Measurements from ENCODE around the gene TNRC6C. TPM values are rescaled to one million over a fixed set of nuclear protein-coding genes. Genes with fewer than 3 reads are reported as not detected.
"Not testable (repeated sequence)": the region's sequence is repeated elsewhere in the genome, so short reads cannot be mapped to it uniquely, and the experiment has no call there.

TNRC6C gene
- polyA plus RNA-seq, 1 donor (not counting 4 experiments of a cell fraction or from before 2014, with no cell fraction given), result 0.34 TPM

GRCh38 chr17:77974396-77974795 lies 15.9 kb downstream of the TNRC6C start:
- no peak for FAIRE-seq

GRCh38 chr17:77982430-77982829 lies 23.9 kb downstream of the TNRC6C start:
- H3K4me1 ChIP-seq (ENCODE audit: control insufficient read depth, extremely low read depth, insufficient read depth, low read length); H4K20me1 ChIP-seq (ENCODE audit: control insufficient read depth, extremely low read depth, insufficient read depth, low read length); dilution Hi-C loops (cut with MboI; ENCODE audit: extremely low pct_ligation_motif_present, low sequenced_read_pairs); H2AFZ ChIP-seq (ENCODE audit: control insufficient read depth, low read length); H3K9ac ChIP-seq (ENCODE audit: control insufficient read depth, extremely low read depth, insufficient read depth, low read length); H3K4me3 ChIP-seq (ENCODE audit: control insufficient read depth in 2 of 3, extremely low read depth in 1 of 3, insufficient read depth in 2 of 3, low read depth in 1 of 3, low read length in 3 of 3); H3K36me3 ChIP-seq (ENCODE audit: control insufficient read depth in 2 of 2, extremely low read depth in 1 of 2, insufficient read depth in 2 of 2, low read length in 2 of 2); H3K4me2 ChIP-seq (ENCODE audit: control insufficient read depth, extremely low read depth, insufficient read depth, low read depth, low read length); H3K27me3 ChIP-seq (ENCODE audit: control insufficient read depth, extremely low read depth, insufficient read depth, low read length); H3K79me2 ChIP-seq (ENCODE audit: control insufficient read depth, insufficient read depth, low read length); H3K9me1 ChIP-seq (ENCODE audit: control insufficient read depth, extremely low read depth, insufficient read depth, low read length); DNase-seq (ENCODE audit: low read depth, low spot score); H3K27ac ChIP-seq (ENCODE audit: control insufficient read depth, insufficient read depth, low read length); H3K9me3 ChIP-seq (ENCODE audit: control insufficient read depth, low read depth, low read length); FAIRE-seq: not testable (repeated sequence)

More at GRCh38 chr17:77974396-77974795, 15.9 kb downstream of the TNRC6C start:
- H4K20me1 ChIP-seq (ENCODE audit: control insufficient read depth, extremely low read depth, insufficient read depth, low read length), result no peaks in the 10 kb centered on the region
- H3K4me1 ChIP-seq (ENCODE audit: control insufficient read depth, extremely low read depth, insufficient read depth, low read length), result no peaks in the 10 kb centered on the region
- H3K27me3 ChIP-seq (ENCODE audit: control insufficient read depth, extremely low read depth, insufficient read depth, low read length), result no peaks in the 10 kb centered on the region
- dilution Hi-C loops (cut with MboI; ENCODE audit: extremely low pct_ligation_motif_present, low sequenced_read_pairs), result no loop called here
- no peaks in the 10 kb centered on the region for H3K36me3 ChIP-seq (ENCODE audit: control insufficient read depth in 2 of 2, extremely low read depth in 1 of 2, insufficient read depth in 2 of 2, low read length in 2 of 2)
- no peak overlapping the region for H3K27ac ChIP-seq (ENCODE audit: control insufficient read depth, insufficient read depth, low read length)
- H3K9ac ChIP-seq (ENCODE audit: control insufficient read depth, extremely low read depth, insufficient read depth, low read length), result no peak overlapping the region
- no peaks in the 10 kb centered on the region for H3K9me3 ChIP-seq (ENCODE audit: control insufficient read depth, low read depth, low read length)
- no peak overlapping the region for H3K4me3 ChIP-seq (ENCODE audit: control insufficient read depth in 2 of 3, extremely low read depth in 1 of 3, insufficient read depth in 2 of 3, low read depth in 1 of 3, low read length in 3 of 3)
- no peak overlapping the region for H2AFZ ChIP-seq (ENCODE audit: control insufficient read depth, low read length)
- no peaks in the 10 kb centered on the region for H3K79me2 ChIP-seq (ENCODE audit: control insufficient read depth, insufficient read depth, low read length)
- no peak overlapping the region for H3K4me2 ChIP-seq (ENCODE audit: control insufficient read depth, extremely low read depth, insufficient read depth, low read depth, low read length)
- no peak for DNase-seq (ENCODE audit: low read depth, low spot score)
- H3K9me1 ChIP-seq (ENCODE audit: control insufficient read depth, extremely low read depth, insufficient read depth, low read length), result no peaks in the 10 kb centered on the region
- TF ChIP-seq CTCF (optimal IDR thresholded peaks at IDR 0.05 in 1 of 3, IDR thresholded peaks at IDR 0.05 in 1 of 3, conservative IDR thresholded peaks at IDR 0.05 in 1 of 3; ENCODE audit: extremely low read depth in 1 of 3, insufficient read depth in 2 of 3, low read length in 3 of 3) (no peak), EZH2 (IDR thresholded peaks at IDR 0.05; ENCODE audit: low read length) (no peak)

GRCh38 chr17:77990301-77990700 lies 31.8 kb downstream of the TNRC6C start:
- dilution Hi-C loops (cut with MboI; ENCODE audit: extremely low pct_ligation_motif_present, low sequenced_read_pairs), result no loop called here
- FAIRE-seq, result no peak

More at GRCh38 chr17:77990301-77990700, 31.8 kb downstream of the TNRC6C start:
- Histone ChIP-seq H2AFZ (ENCODE audit: control insufficient read depth, low read length) (no peak overlapping the region), H3K4me3 (ENCODE audit: control insufficient read depth in 2 of 3, extremely low read depth in 1 of 3, insufficient read depth in 2 of 3, low read depth in 1 of 3, low read length in 3 of 3) (no peak overlapping the region), H3K4me1 (ENCODE audit: control insufficient read depth, extremely low read depth, insufficient read depth, low read length) (no peaks in the 10 kb centered on the region), H3K36me3 (ENCODE audit: control insufficient read depth in 2 of 2, extremely low read depth in 1 of 2, insufficient read depth in 2 of 2, low read length in 2 of 2) (no peaks in the 10 kb centered on the region), H3K4me2 (ENCODE audit: control insufficient read depth, extremely low read depth, insufficient read depth, low read depth, low read length) (no peak overlapping the region), H4K20me1 (ENCODE audit: control insufficient read depth, extremely low read depth, insufficient read depth, low read length) (no peaks in the 10 kb centered on the region), H3K9me3 (ENCODE audit: control insufficient read depth, low read depth, low read length) (no peaks in the 10 kb centered on the region), H3K79me2 (ENCODE audit: control insufficient read depth, insufficient read depth, low read length) (no peaks in the 10 kb centered on the region), H3K9me1 (ENCODE audit: control insufficient read depth, extremely low read depth, insufficient read depth, low read length) (no peaks in the 10 kb centered on the region), H3K9ac (ENCODE audit: control insufficient read depth, extremely low read depth, insufficient read depth, low read length) (no peak overlapping the region), H3K27ac (ENCODE audit: control insufficient read depth, insufficient read depth, low read length) (no peak overlapping the region), H3K27me3 (ENCODE audit: control insufficient read depth, extremely low read depth, insufficient read depth, low read length) (no peaks in the 10 kb centered on the region)
- no peak for DNase-seq (ENCODE audit: low read depth, low spot score)
- no peak for TF ChIP-seq CTCF (optimal IDR thresholded peaks at IDR 0.05 in 1 of 3, IDR thresholded peaks at IDR 0.05 in 1 of 3, conservative IDR thresholded peaks at IDR 0.05 in 1 of 3; ENCODE audit: extremely low read depth in 1 of 3, insufficient read depth in 2 of 3, low read length in 3 of 3)
- TF ChIP-seq EZH2 (IDR thresholded peaks at IDR 0.05; ENCODE audit: low read length), result no peak

Data from keratinocyte (primary cell).